AG04450 (cell line): ENCODE results near the gene AHCY. TPM values are rescaled to one million over a fixed set of nuclear protein-coding genes. Genes with fewer than 3 reads are reported as not detected.

ENCODE experiments used
- CTCF ChIA-PET: fragments of 300-600, 350-600 bp; formaldehyde crosslinking; extraction: SDS; loops from one replicate; lab custom pipeline; 2022; ENCODE audit warnings: antibody characterized with exemption, inconsistent platforms; lab: Charles Lee
- POLR2A ChIA-PET: fragments of 350-600 bp; formaldehyde crosslinking; extraction: SDS; loops from one replicate; lab custom pipeline; 2021; ENCODE audit warnings: antibody characterized with exemption, inconsistent platforms; lab: Yijun Ruan, JAX
- DNase-seq: peaks from one replicate; pipeline ENCODE4 v3.0.0-alpha.2; 2011; ENCODE audit warnings: low read depth, low spot score
- H3K27ac ChIP-seq: one replicate; pipeline ENCODE4 v1.5.1; 2012; ENCODE audit warnings: low read depth, low read length, control low read depth
- H3K27me3 ChIP-seq: one replicate; pipeline ENCODE4 v1.6.0; 2012; ENCODE audit warnings: low read length; ENCODE audit not compliant: control insufficient read depth, insufficient read depth
- H3K4me3 ChIP-seq: 2 replicates; pipeline ENCODE4 v1.5.1; 2011; ENCODE audit warnings: mild to moderate bottlenecking, low read depth, low read length, control low read depth
- H3K9me3 ChIP-seq: 2 replicates; pipeline ENCODE4 v1.5.1; 2012; ENCODE audit warnings: low read length; ENCODE audit not compliant: control insufficient read depth, insufficient read depth
- polyA plus RNA-seq: library from polyadenylated mRNA; depleted of rRNA; stranded (reverse); fragments of >200 nt; gene quantifications from 2 replicates; pipeline ENCODE4 v1.2.3, GENCODE V29; 2011
- TF ChIP-seq, protein P1 (sequence below): IDR thresholded peaks from 2 replicates; pipeline ENCODE4 v1.5.1; 2011; ENCODE audit warnings: low read depth, low read length, control low read depth, inconsistent platforms

Gene AHCY
- polyA plus RNA-seq, 1 experiment = 101 TPM

DNA sequence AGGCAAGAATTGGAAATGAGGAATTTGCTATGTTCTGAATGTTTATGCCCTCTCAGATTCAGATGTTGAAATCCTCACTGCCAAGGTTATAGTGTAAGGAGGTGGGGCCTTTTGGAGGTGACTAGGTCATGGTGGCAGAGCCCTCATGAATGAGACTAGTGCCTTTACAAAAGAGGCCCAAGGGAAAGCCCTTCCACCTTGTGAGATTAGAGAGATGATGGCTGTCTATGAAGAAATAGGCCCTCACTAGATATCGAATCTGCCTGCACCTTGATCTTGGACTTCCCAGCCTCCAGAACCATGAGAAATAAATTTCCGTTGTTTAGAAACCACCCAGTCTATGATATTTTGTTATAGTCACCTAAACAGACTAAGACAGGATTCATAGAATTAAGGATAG, 51.5 kb downstream of the AHCY start:
- Histone ChIP-seq H3K4me3 (no peak overlapping the region), H3K27ac (no peak overlapping the region), H3K9me3 (no peaks in the 10 kb centered on the region), H3K27me3 (no peaks in the 10 kb centered on the region)
- TF ChIP-seq, protein P1, sequence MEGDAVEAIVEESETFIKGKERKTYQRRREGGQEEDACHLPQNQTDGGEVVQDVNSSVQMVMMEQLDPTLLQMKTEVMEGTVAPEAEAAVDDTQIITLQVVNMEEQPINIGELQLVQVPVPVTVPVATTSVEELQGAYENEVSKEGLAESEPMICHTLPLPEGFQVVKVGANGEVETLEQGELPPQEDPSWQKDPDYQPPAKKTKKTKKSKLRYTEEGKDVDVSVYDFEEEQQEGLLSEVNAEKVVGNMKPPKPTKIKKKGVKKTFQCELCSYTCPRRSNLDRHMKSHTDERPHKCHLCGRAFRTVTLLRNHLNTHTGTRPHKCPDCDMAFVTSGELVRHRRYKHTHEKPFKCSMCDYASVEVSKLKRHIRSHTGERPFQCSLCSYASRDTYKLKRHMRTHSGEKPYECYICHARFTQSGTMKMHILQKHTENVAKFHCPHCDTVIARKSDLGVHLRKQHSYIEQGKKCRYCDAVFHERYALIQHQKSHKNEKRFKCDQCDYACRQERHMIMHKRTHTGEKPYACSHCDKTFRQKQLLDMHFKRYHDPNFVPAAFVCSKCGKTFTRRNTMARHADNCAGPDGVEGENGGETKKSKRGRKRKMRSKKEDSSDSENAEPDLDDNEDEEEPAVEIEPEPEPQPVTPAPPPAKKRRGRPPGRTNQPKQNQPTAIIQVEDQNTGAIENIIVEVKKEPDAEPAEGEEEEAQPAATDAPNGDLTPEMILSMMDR = no peak
- ChIA-PET CTCF (no interaction called here), POLR2A (no interaction called here)
- no peak for DNase-seq

DNA sequence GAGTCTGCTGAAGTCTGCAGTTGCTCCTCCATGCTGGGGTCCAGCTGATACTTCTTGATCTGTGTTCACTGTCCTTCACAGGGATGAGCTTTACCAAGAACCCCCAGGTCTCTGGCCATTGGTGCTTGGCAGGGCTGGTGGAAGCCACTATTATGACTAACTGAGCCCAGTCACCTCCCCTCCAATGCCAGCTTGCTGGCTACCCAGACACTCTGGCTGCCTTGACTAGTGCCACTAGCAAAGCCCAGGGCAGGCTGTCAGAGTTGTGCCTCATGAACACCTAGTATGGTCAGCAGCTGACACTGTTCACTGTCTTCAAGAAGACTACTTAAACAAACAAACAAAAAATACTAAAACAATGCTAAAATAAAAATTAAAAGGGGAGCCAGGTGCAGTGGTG, 53.1 kb downstream of the AHCY start:
- H3K9me3 ChIP-seq = no peaks in the 10 kb centered on the region
- TF ChIP-seq, protein P1 = no peak
- ChIA-PET POLR2A (interaction anchor here (1.7 kb wide), 1 partner anchor 28 kb away, joined by 4 read pairs; no protein-coding TSS in a partner anchor), CTCF (no interaction called here)
- DNase-seq = no peak
- H3K27me3 ChIP-seq = no peaks in the 10 kb centered on the region
- H3K4me3 ChIP-seq = no peak overlapping the region
- no peak overlapping the region for H3K27ac ChIP-seq

DNA sequence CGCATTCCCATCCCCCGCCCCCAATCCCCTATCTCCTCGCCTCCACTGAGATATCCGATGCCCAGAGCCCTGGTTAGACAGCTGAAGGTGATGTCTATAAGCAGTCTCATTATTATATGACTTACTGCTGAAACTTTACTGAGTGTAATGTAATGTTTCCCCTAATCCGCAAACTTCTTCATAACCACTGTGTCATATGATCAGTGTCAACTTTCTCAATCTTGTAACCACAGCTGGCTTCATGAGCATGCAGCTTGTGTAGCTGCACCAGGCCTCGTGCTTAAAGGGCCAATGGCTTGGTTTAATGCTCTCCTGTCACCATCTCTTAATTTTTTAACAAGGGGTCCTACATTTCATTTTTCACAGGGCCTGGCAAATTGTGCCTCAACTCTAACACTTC, 53.9 kb downstream of the AHCY start:
- TF ChIP-seq, protein P1 = no peak
- Histone ChIP-seq H3K27me3 (no peaks in the 10 kb centered on the region), H3K27ac (no peak overlapping the region), H3K4me3 (no peak overlapping the region), H3K9me3 (no peaks in the 10 kb centered on the region)
- CTCF ChIA-PET = interaction anchor here (0.6 to 2.3 kb wide), 3 partner anchors 8 to 59 kb away, joined by 3 to 8 read pairs (median 4); no protein-coding TSS in a partner anchor
- POLR2A ChIA-PET = interaction anchor here (1.7 kb wide), 1 partner anchor 27 kb away, joined by 4 read pairs; no protein-coding TSS in a partner anchor
- DNase-seq = peak; percentile 21

DNA sequence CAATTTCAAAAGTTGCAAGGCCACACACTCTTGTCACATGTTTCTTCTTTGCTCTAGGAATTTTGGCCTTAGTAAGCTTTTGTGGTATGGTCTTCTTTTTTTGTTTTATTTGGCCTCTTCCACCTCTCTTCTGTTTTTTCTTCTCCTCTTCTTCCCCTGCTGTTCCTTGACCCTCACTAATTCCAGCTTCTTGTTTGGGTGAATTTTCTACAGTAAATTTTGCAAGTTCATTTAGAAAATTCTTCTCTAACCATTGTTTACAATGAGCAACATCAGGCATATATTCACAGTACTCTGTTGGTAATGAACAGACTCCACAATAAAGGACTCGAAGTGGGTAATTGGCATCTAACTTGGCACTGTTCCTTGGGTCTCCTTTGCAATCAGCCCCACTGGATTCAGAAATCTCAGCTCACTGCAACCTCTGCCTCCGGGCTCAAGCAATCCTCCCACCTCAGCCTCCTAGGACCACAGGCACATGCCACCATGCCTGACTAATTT, 57.0 kb downstream of the AHCY start:
- TF ChIP-seq, protein P1 = no peak
- no peak for DNase-seq
- ChIA-PET POLR2A (no interaction called here), CTCF (interaction anchor here (1.7 kb wide), 1 partner anchor 9 kb away, joined by 6 read pairs; no protein-coding TSS in a partner anchor)
- Histone ChIP-seq H3K27ac (no peak overlapping the region), H3K4me3 (no peak overlapping the region), H3K9me3 (no peaks in the 10 kb centered on the region), H3K27me3 (peaks cover 3% of the 10 kb centered on the region)

DNA sequence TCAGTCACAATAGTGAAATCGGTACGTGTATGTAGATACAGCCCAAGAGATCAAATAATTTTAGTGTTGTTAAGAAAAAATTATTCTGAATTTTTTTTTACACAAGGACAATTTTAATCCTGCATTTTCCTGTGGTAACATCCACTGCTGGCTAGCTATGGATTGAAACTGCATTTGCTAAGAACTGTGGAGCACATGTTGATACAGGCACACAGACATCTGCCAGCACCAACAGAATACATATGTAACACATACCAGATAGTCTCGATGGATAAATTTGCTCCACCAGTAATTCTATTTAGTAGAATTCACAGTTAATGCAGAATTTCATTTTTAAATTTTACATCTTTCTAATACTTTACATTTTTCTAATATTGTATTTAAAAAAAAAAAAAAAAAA, 59.8 kb downstream of the AHCY start:
- Histone ChIP-seq H3K9me3 (no peaks in the 10 kb centered on the region), H3K27ac (no peak overlapping the region), H3K27me3 (peaks cover 24% of the 10 kb centered on the region), H3K4me3 (no peak overlapping the region)
- no peak for DNase-seq
- TF ChIP-seq, protein P1 = no peak
- ChIA-PET POLR2A (no interaction called here), CTCF (no interaction called here)
